ENCODE measurements around the gene GJD4.

DNA sequence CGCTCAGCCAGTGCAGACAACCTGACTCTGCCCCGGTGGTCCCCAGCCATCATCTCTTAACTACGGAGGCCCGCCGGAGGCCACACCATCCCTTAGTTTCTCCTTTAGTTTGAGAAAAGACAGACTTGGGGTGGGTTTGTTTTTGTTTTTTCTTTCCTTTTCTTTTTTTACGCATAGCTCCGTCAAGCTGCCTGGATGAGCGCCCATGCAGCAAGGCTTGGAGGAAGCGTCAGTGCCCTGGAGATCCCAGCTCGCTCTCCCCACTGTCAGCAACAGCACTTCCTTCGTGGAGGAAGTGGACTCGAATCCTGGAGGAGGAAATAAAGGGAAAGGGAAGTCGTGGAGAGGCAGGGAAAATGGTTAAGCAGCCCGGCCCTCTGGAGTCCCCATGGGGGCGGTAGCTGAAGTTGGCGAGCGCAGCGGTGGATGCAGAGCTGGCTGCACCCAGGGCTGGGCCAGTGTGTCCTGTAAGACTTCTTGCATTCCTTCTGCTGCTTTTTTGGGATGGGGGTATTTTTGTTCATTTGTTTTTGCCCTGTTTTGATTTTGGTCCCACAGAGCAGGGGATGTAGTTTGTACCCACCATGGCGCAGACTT, 35.9 kb upstream of the GJD4 start:
- TF ChIP-seq CTCF (IDR thresholded peaks at IDR 0.05): no peak
- TF ChIP-seq POLR2AphosphoS5 (IDR thresholded peaks at IDR 0.05): no peak
